Skeletal muscle satellite cell (primary cell): ENCODE results near the gene ZBTB20.

Experiments
- H3K27me3 ChIP-seq: 2 replicates; pipeline ENCODE4 v1.7.0; 2013; ENCODE audit warnings: low read length; ENCODE audit not compliant: control insufficient read depth, insufficient read depth
- H3K36me3 ChIP-seq: 2 replicates; pipeline ENCODE4 v1.7.0; 2013; ENCODE audit warnings: mild to moderate bottlenecking, control low read depth, low read length; ENCODE audit not compliant: insufficient read depth
- H3K4me1 ChIP-seq: 2 replicates; pipeline ENCODE4 v1.7.0; 2013; ENCODE audit warnings: low read length; ENCODE audit not compliant: control insufficient read depth, insufficient read depth
- H3K4me2 ChIP-seq: 2 replicates; pipeline ENCODE4 v1.7.0; 2013; ENCODE audit warnings: mild to moderate bottlenecking, low read length
- H3K4me3 ChIP-seq: 2 replicates; pipeline ENCODE4 v1.7.0; 2013; ENCODE audit warnings: low read length
- H3K9ac ChIP-seq: 2 replicates; pipeline ENCODE4 v1.7.0; 2013; ENCODE audit warnings: mild to moderate bottlenecking, low read depth, low read length, moderate library complexity
- H3K9me3 ChIP-seq: replicated peaks from 2 replicates; pipeline ENCODE4 v1.7.0; 2013; ENCODE audit warnings: mild to moderate bottlenecking, control low read depth, low read length

The ZBTB20 gene

DNA sequence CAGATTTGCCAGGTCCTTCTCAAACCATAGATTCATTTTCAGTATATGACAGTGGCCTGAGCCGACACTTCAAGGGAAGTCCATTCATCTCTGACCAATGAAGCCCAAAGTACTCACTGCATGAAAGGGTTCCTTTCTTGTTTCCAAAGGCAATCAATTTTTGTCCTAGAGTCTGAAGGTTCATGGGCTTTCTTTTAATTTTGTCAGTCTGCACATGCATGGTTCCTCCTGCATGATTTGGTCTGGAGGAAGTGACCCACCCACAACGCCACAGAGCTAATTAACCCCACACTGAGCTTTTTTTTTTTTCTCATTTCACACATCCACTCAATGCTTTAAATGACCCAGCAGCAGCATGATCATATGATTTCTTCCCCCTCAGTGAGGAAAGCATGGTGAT is 636.9 kb downstream of the ZBTB20 start:
- peaks cover 27% of the 10 kb centered on the region for H3K4me1 ChIP-seq

DNA sequence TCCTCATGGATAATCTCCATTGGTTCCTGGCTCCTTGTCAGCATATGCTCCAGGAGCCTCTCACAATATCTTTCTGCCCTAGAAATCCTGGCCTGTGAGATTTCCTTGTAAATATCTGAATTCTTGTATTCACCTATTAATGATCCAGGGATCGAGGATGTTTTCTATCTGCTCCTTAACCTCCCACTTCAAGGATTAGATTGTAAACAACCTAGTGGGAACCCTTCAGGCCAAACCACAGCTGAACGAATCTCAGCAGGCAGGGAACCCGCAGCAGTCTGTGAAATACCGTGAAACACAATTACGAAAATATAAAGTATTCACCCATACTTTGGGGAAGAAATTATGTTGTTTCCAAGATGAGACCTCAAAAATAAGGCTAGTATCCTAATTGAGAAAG is 637.3 kb downstream of the ZBTB20 start:
- Histone ChIP-seq H3K4me3 (no peak overlapping the region), H3K4me2 (no peak overlapping the region), H3K9me3 (no peaks in the 10 kb centered on the region), H3K9ac (no peak overlapping the region), H3K36me3 (no peaks in the 10 kb centered on the region), H3K27me3 (no peaks in the 10 kb centered on the region), H3K4me1 (peaks cover 31% of the 10 kb centered on the region)

More for the DNA sequence above, 636.9 kb downstream of the ZBTB20 start:
- Histone ChIP-seq H3K36me3 (no peaks in the 10 kb centered on the region), H3K4me2 (no peak overlapping the region), H3K9me3 (no peaks in the 10 kb centered on the region), H3K4me3 (no peak overlapping the region), H3K27me3 (no peaks in the 10 kb centered on the region), H3K9ac (no peak overlapping the region)

DNA sequence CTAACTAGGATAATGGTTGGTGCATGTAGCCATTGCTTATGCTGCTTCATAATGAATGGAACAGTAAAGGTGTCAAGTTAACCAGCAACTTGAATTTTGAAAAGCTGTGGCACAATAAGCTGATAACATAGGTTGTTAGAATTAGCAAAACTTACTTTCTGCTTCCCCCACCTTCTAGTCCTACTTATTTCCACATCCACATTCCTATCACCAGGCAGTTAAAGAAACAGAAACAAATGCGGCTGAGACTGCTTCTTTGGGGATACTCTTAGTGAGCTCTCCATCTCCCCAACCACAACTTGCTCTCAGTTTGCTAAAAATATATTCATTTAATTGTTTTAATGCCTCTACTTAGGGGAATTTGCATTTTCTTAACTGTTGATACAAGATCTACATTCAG is 638.1 kb downstream of the ZBTB20 start:
- H3K4me2 ChIP-seq, result no peak overlapping the region
- no peak overlapping the region for H3K4me3 ChIP-seq
- H3K4me1 ChIP-seq, result peaks cover 38% of the 10 kb centered on the region
- H3K36me3 ChIP-seq, result no peaks in the 10 kb centered on the region
- H3K9ac ChIP-seq, result no peak overlapping the region
- H3K27me3 ChIP-seq, result no peaks in the 10 kb centered on the region
- H3K9me3 ChIP-seq, result no peaks in the 10 kb centered on the region

DNA sequence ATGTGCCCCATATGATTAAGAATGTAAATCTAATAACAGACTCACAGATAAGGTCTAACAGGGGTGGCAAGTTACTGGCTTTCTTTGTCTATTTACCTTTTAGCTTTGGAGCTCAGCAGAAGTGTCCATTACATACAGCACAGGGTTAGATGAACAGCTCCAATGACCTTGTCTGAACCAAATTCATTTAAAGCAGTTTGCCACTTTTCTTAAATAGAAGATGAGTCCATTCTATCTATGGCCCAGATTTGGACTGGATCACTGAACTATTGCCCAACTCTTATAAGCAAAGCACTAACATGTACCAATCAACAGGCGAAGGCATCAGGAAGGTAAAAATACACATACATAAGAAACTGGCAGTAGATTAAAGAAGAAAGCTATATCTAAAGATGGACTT is 638.9 kb downstream of the ZBTB20 start:
- Histone ChIP-seq H3K36me3 (no peaks in the 10 kb centered on the region), H3K4me3 (no peak overlapping the region), H3K9ac (no peak overlapping the region), H3K27me3 (no peaks in the 10 kb centered on the region), H3K4me1 (peaks cover 38% of the 10 kb centered on the region), H3K9me3 (no peaks in the 10 kb centered on the region), H3K4me2 (no peak overlapping the region)

DNA sequence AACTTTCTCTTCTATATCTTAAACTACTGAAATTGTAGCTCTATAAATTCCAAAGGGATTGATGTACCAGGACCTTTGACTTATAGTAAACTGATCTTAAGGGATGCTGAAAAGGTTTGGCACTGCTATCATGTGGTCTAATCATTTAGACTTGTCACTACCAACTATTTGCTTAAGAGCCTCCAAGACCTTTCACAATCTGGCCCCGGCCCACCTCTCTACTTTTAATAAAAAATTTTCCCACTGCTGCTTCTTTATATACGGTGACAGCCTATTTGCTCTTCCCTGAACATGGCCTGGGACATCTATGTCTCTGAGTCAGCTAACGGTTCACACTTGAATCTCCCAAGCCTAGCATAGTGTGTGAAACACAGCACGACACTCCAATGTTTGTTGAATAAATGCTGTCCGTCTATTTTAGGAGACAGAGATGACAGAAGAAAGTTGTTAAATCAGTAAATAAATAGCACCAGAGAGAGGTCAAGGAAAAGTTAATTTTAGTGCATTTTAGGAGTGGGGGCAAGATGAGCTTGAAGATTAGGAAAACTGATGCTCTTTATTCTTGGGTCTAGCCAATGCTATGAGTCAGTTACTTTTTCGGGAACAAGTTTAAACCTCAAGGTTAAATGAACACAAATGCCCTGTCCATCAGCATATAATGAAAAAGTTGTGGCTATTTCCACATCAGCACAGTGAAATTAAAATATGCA is 640.3 kb downstream of the ZBTB20 start:
- peaks cover 38% of the 10 kb centered on the region for H3K4me1 ChIP-seq
- no peaks in the 10 kb centered on the region for H3K9me3 ChIP-seq
- H3K27me3 ChIP-seq, result no peaks in the 10 kb centered on the region
- peak overlapping the region; percentile 62 for H3K4me2 ChIP-seq
- peak overlapping the region; percentile 12 for H3K4me3 ChIP-seq
- H3K9ac ChIP-seq, result peak overlapping the region; percentile 43
- no peaks in the 10 kb centered on the region for H3K36me3 ChIP-seq

GRCh38 chr3:114504941-114505628 is 642.0 kb downstream of the ZBTB20 start:
- H3K36me3 ChIP-seq, result no peaks in the 10 kb centered on the region
- no peak overlapping the region for H3K9ac ChIP-seq
- no peaks in the 10 kb centered on the region for H3K27me3 ChIP-seq
- H3K4me2 ChIP-seq, result peak overlapping the region; percentile 62
- no peaks in the 10 kb centered on the region for H3K9me3 ChIP-seq
- H3K4me3 ChIP-seq, result peak overlapping the region; percentile 15
- peaks cover 41% of the 10 kb centered on the region for H3K4me1 ChIP-seq

- Histone ChIP-seq H3K9me3 (no peaks in the 10 kb centered on the region), H3K27me3 (no peaks in the 10 kb centered on the region), H3K4me2 (no peak overlapping the region), H3K4me3 (no peak overlapping the region), H3K36me3 (no peaks in the 10 kb centered on the region), H3K9ac (no peak overlapping the region), H3K4me1 (peaks cover 59% of the 10 kb centered on the region)
Observed at GRCh38 chr3:114502204-114502603, 644.9 kb downstream of the ZBTB20 start.

DNA sequence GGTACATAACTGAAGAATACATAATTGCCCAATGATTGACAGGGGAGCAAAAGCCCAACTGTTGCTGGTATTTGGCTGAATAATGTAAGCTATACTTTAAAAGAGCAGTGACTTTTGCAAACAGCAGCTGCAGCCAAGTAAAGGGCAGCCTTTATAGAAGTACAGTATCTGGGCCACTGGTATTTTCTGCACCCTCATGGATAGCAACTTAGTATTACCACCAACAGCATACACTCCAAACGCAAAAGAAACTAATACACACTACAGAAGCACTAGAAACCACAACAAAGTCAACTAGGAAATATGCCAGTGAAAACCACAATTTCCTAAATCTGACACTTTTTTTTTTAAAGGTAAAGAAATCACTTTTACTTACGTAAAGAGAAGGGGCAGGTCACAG is 647.1 kb downstream of the ZBTB20 start:
- Histone ChIP-seq H3K4me2 (no peak overlapping the region), H3K27me3 (no peaks in the 10 kb centered on the region), H3K9ac (no peak overlapping the region), H3K9me3 (no peaks in the 10 kb centered on the region), H3K36me3 (no peaks in the 10 kb centered on the region), H3K4me3 (no peak overlapping the region), H3K4me1 (peaks cover 58% of the 10 kb centered on the region)

- H3K9ac ChIP-seq, result peak overlapping the region; percentile 12
- H3K4me1 ChIP-seq, result peaks cover 56% of the 10 kb centered on the region
- peak overlapping the region; percentile 2 for H3K4me2 ChIP-seq
- H3K9me3 ChIP-seq, result no peaks in the 10 kb centered on the region
- H3K36me3 ChIP-seq, result no peaks in the 10 kb centered on the region
- H3K27me3 ChIP-seq, result no peaks in the 10 kb centered on the region
- H3K4me3 ChIP-seq, result no peak overlapping the region
Observed at GRCh38 chr3:114498539-114499370, 648.3 kb downstream of the ZBTB20 start.

DNA sequence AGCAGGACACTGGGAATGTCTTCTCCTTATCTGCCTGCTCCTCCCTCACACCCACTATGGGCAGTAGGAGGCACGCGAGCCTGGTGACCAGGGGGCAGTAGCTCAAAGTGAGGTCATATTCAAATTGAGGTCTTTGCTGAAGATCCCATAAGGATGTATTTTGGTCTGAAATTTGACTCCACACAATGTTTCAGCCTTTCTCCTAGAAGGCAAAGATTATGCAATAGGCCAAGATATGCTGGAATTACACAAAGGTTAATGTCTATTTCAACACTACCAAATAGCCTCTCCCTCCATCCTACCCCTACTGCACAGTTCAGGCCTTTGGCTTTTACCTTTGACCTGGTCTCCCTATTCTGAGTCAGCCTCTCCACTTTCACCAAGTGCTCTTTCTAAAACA is 650.2 kb downstream of the ZBTB20 start:
- no peaks in the 10 kb centered on the region for H3K27me3 ChIP-seq
- no peaks in the 10 kb centered on the region for H3K9me3 ChIP-seq
- peak overlapping the region; percentile 38 for H3K4me3 ChIP-seq
- H3K4me1 ChIP-seq, result peaks cover 56% of the 10 kb centered on the region
- peak overlapping the region; percentile 69 for H3K4me2 ChIP-seq
- no peaks in the 10 kb centered on the region for H3K36me3 ChIP-seq
- peak overlapping the region; percentile 47 for H3K9ac ChIP-seq

GRCh38 chr3:114496466-114496865 is 650.6 kb downstream of the ZBTB20 start:
- Histone ChIP-seq H3K9ac (peak overlapping the region; percentile 47), H3K9me3 (no peaks in the 10 kb centered on the region), H3K36me3 (no peaks in the 10 kb centered on the region), H3K4me2 (peak overlapping the region; percentile 69), H3K4me3 (peak overlapping the region; percentile 38), H3K4me1 (peaks cover 56% of the 10 kb centered on the region), H3K27me3 (no peaks in the 10 kb centered on the region)
